HepG2 (cell line): ENCODE data around the gene ZNF865. TPM values are rescaled to one million over a fixed set of nuclear protein-coding genes. Genes with fewer than 3 reads are reported as not detected.
A peak's percentile ranks its signal among the peaks of the same experiment; 100 is the strongest.

ENCODE experiments used
- ATAC-seq: fragments of 200-7000 bp; cut with Tn5 transposase; 3 replicates; pipeline ENCODE4 v1.9.1; 2020; ENCODE audit warnings: mild to moderate bottlenecking, moderate library complexity
- BruUV-seq: library from RNA; stranded (reverse); fragments of 400-500 nt; replicated peaks from 2 replicates; lab custom pipeline; 2021; lab: Mats Ljungman, UMichigan
- CTCF ChIA-PET: fragments of 300-600 bp; formaldehyde crosslinking; extraction: SDS; loops from one replicate; lab custom pipeline; 2021; ENCODE audit warnings: low total read pairs, inconsistent platforms, low intra/inter-chr PET ratio; lab: Yijun Ruan, JAX
- POLR2A ChIA-PET: fragments of 350-600 bp; sonication (Branson Sonifier 250); formaldehyde crosslinking; loops from one replicate; lab custom pipeline; 2020; ENCODE audit warnings: antibody characterized with exemption, inconsistent platforms; lab: Yijun Ruan, JAX
- DNase-seq: peaks from one replicate; pipeline ENCODE4 v3.0.0-alpha.2; 2015; ENCODE audit warnings: low spot score
- FAIRE-seq: peaks from 3 replicates; lab custom pipeline; 2011; peaks lifted over from hg19 to GRCh38; lab: Jason Lieb, UNC
- H2AFZ ChIP-seq: one replicate; pipeline ENCODE4 v1.6.1; 2011; ENCODE audit warnings: low read length, inconsistent platforms
- H3K27ac ChIP-seq: fragments of 300-600 bp; 3 replicates; pipeline ENCODE4 v1.8.0; 2011; ENCODE audit warnings: mixed run types, mild to moderate bottlenecking, mixed read lengths, low read length, inconsistent platforms; ENCODE audit not compliant: insufficient read depth; ENCODE audit errors: extremely low read length
- H3K27me3 ChIP-seq, 2 experiments: fragments of 200-600 bp in 1 of 2; 2 replicates in 1 of 2; 3 replicates in 1 of 2; pipeline versions ENCODE4 v1.6.0 to v1.8.0; 2011; ENCODE audit warnings: low read length in 2 of 2, mild to moderate bottlenecking in 2 of 2, moderate library complexity in 2 of 2, inconsistent platforms in 1 of 2; ENCODE audit not compliant: insufficient read depth in 2 of 2, control insufficient read depth in 1 of 2
- H3K36me3 ChIP-seq, 2 experiments: fragments of 200-600 bp in 1 of 2; replicated peaks in 1 of 2; 2 replicates in 1 of 2; 3 replicates in 1 of 2; pipeline versions ENCODE4 v1.5.1 to v1.8.0; 2011; ENCODE audit warnings: low read length in 2 of 2, inconsistent platforms in 1 of 2; ENCODE audit not compliant: insufficient read depth in 2 of 2, control insufficient read depth in 1 of 2
- H3K4me1 ChIP-seq: 2 replicates; pipeline ENCODE4 v1.5.1; 2012; ENCODE audit warnings: low read length, inconsistent platforms; ENCODE audit not compliant: insufficient read depth
- H3K4me2 ChIP-seq: 2 replicates; pipeline ENCODE4 v1.6.0; 2011; ENCODE audit warnings: low read depth, low read length, inconsistent platforms
- H3K4me3 ChIP-seq, 3 experiments: fragments of 200-600 bp in 1 of 3; sonication (generic), shearing (Covaris generic) in 1 of 3; replicated peaks in 1 of 3; 2 replicates each; pipeline ENCODE4 v1.5.1; 2011 to 2016; ENCODE audit warnings: low read length in 3 of 3, inconsistent platforms in 2 of 3, low read depth in 2 of 3, mild to moderate bottlenecking in 2 of 3, control low read depth in 1 of 3, mixed read lengths in 1 of 3; ENCODE audit not compliant: insufficient read depth in 1 of 3
- H3K79me2 ChIP-seq: one replicate; pipeline ENCODE4 v1.6.1; 2011; ENCODE audit warnings: low read length, inconsistent platforms; ENCODE audit not compliant: insufficient read depth
- H3K9ac ChIP-seq: 2 replicates; pipeline ENCODE4 v1.6.0; 2011; ENCODE audit warnings: mild to moderate bottlenecking, low read depth, low read length, inconsistent platforms; ENCODE audit not compliant: insufficient read depth
- H3K9me3 ChIP-seq: 2 replicates; pipeline ENCODE4 v1.5.1; 2012; ENCODE audit warnings: mild to moderate bottlenecking, low read length
- H4K20me1 ChIP-seq: 2 replicates; pipeline ENCODE4 v1.6.0; 2011; ENCODE audit warnings: inconsistent platforms, mild to moderate bottlenecking, low read length, moderate library complexity; ENCODE audit not compliant: insufficient read depth
- FOXM1 ChIP-seq: sonication (generic); formaldehyde crosslinking; IDR thresholded peaks from 2 replicates; pipeline ENCODE4 v1.5.0; 2020; ENCODE audit warnings: missing genetic modification reagents
- NR2F6 ChIP-seq, 2 experiments: IDR thresholded peaks; 2 replicates each; pipeline ENCODE4 v1.6.1; 2016; ENCODE audit warnings: antibody characterized with exemption in 1 of 2, mild to moderate bottlenecking in 1 of 2
- POGZ ChIP-seq: sonication (generic); formaldehyde crosslinking; IDR thresholded peaks from 2 replicates; pipeline ENCODE4 v1.4.0; 2020; ENCODE audit warnings: mild to moderate bottlenecking, missing genetic modification reagents
- RBFOX2 ChIP-seq: fragments of 200-400 bp; formaldehyde crosslinking; IDR thresholded peaks from 2 replicates; pipeline ENCODE4 v1.6.1; 2017; ENCODE audit warnings: low read depth, mild to moderate bottlenecking, low read length
- RFXANK ChIP-seq: IDR thresholded peaks from 2 replicates; pipeline ENCODE4 v1.6.1; 2016
- SALL1 ChIP-seq: sonication (generic); formaldehyde crosslinking; IDR thresholded peaks from 2 replicates; pipeline ENCODE4 v1.8.0; 2022; ENCODE audit warnings: mild to moderate bottlenecking, missing genetic modification reagents
- SCMH1 ChIP-seq: sonication (generic); formaldehyde crosslinking; IDR thresholded peaks from 2 replicates; pipeline ENCODE4 v1.9.0; 2021; ENCODE audit warnings: missing genetic modification reagents, mild to moderate bottlenecking, borderline replicate concordance
- SMARCE1 ChIP-seq: fragments of 450-650 bp; IDR thresholded peaks from 2 replicates; pipeline ENCODE4 v1.6.1; 2017; ENCODE audit warnings: borderline replicate concordance
- ZBTB7B ChIP-seq: sonication (generic); formaldehyde crosslinking; IDR thresholded peaks from 2 replicates; pipeline ENCODE4 v1.4.0; 2020; ENCODE audit warnings: missing genetic modification reagents
- ZFX ChIP-seq: sonication (generic); formaldehyde crosslinking; IDR thresholded peaks from 2 replicates; pipeline ENCODE4 v1.4.0; 2020; ENCODE audit warnings: mild to moderate bottlenecking, low read depth, missing genetic modification reagents, moderate library complexity
- ZMYM2 ChIP-seq: sonication (generic); formaldehyde crosslinking; IDR thresholded peaks from 2 replicates; pipeline ENCODE4 v1.8.0; 2022; ENCODE audit warnings: mild to moderate bottlenecking, missing genetic modification reagents
- ZMYM4 ChIP-seq: sonication (generic); formaldehyde crosslinking; IDR thresholded peaks from 2 replicates; pipeline ENCODE4 v1.8.1; 2023; ENCODE audit warnings: mild to moderate bottlenecking, missing genetic modification reagents
- ZNF432 ChIP-seq: sonication (generic); formaldehyde crosslinking; IDR thresholded peaks from 2 replicates; pipeline ENCODE4 v1.5.0; 2020; ENCODE audit warnings: missing genetic modification reagents, mild to moderate bottlenecking, borderline replicate concordance
- ZNF543 ChIP-seq: sonication (generic); formaldehyde crosslinking; IDR thresholded peaks from 2 replicates; pipeline ENCODE4 v1.4.0; 2020; ENCODE audit warnings: mild to moderate bottlenecking, missing genetic modification reagents
- ZSCAN25 ChIP-seq: sonication (generic); formaldehyde crosslinking; IDR thresholded peaks from 2 replicates; pipeline ENCODE4 v1.8.0; 2022; ENCODE audit warnings: mild to moderate bottlenecking, missing genetic modification reagents
- WGBS: methylation state at CpG from one replicate; pipeline ENCODE4 v1.1.6; 2017; ENCODE audit warnings: low lambda C conversion rate; 5-methylcytosine and 5-hydroxymethylcytosine counted together
- in situ Hi-C: cut with HindIII; loops from 2 replicates; pipeline ENCODE4 v1.10.0; 2017; ENCODE audit warnings: low pct_unique_long_range_greater_than_20kb; ENCODE audit not compliant: extremely low pct_ligation_motif_present
- intact Hi-C: fragments of 100-400 bp; cut with micrococcal nuclease; formaldehyde crosslinking; loops from one replicate; pipeline ENCODE4 v1.10.0; 2022; ENCODE audit not compliant: unreplicated experiment
- polyA plus RNA-seq, 8 experiments: library from polyadenylated mRNA; depleted of rRNA in 3 of 8; stranded (reverse) in 7 of 8; unstranded in 1 of 8; fragments of >200 nt; fragmentation: Illumina TruSeq in 4 of 8; extraction: Trizol in 4 of 8; gene quantifications; 2 replicates each; pipeline versions ENCODE4 v1.2.1 to v1.2.3, GENCODE V29; 2011 to 2016; ENCODE audit warnings: low read depth in 4 of 8, missing spikeins in 1 of 8, mixed read lengths in 1 of 8; ENCODE audit not compliant: insufficient read depth in 1 of 8
- total RNA-seq, 5 experiments: library from RNA; depleted of rRNA; stranded (reverse); fragments of >200 nt; fragmentation: Illumina TruSeq; extraction: Trizol; gene quantifications; 2 replicates each; pipeline ENCODE4 v1.2.3, GENCODE V29; 2016; ENCODE audit warnings: low read depth in 1 of 5
- TF ChIP-seq, protein P1 (sequence below), 2 experiments: fragments of 450-650 bp in 1 of 2; sonication (generic) in 1 of 2; formaldehyde crosslinking; IDR thresholded peaks; 2 replicates each; pipeline versions ENCODE4 v1.5.0 to v1.8.0; 2020 to 2022; ENCODE audit warnings: mild to moderate bottlenecking in 1 of 2, missing genetic modification reagents in 1 of 2
- TF ChIP-seq, protein P2 (sequence below): sonication (generic); formaldehyde crosslinking; IDR thresholded peaks from 2 replicates; pipeline ENCODE4 v1.5.0; 2020; ENCODE audit warnings: missing genetic modification reagents
- TF ChIP-seq, protein P3 (sequence below): sonication (generic); formaldehyde crosslinking; IDR thresholded peaks from 2 replicates; pipeline ENCODE4 v1.5.0; 2020; ENCODE audit warnings: mild to moderate bottlenecking, missing genetic modification reagents
- TF ChIP-seq, protein P4 (sequence below): sonication (generic); formaldehyde crosslinking; IDR thresholded peaks from 2 replicates; pipeline ENCODE4 v1.4.0; 2020; ENCODE audit warnings: missing genetic modification reagents

Gene ZNF865
- total and polyA plus RNA-seq, 2 of the 13 experiments (the other 11 are each of a cell fraction or from before 2014, with no cell fraction given), result 0.93 to 1.0 TPM

DNA sequence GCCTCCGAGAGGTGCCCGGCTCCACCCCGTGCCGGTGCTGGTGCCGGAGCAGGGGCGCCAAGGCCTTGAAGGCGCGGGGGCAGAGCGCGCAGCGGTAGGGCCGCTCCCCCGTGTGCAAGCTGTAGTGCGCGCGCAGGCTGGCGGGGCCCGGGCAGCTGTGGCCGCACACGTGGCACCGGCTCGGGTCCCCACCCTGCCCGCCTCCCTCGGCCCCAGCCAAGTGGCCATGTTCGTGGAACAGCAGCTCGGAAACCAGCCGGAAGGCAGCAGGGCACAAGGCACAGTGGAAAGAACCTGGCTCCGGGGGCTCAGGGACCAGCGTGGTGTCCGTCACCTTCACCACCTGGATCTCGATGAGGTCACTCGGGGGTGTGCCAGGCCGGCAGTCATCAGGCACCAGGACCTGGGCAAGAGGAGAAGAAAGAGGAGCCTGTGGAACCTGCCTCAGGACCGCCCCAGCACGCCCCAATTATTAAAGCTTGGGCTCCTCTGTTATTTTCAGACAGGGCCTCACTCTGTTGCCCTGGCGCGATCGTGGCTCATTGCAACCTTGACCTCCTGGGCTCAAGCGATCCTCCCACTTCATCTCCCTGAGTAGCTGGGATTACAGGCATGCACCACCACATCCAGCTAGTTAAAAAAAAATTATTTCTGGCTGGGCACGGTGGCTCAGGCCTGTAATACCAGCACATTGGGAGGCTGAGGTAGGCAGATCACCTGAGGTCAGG is 17.0 kb downstream of the ZNF865 start:
- peaks cover 1 to 3% of the 10 kb centered on the region in 2 experiments; a peak in 1 of 5 replicates for H3K36me3 ChIP-seq
- no peak overlapping the region for H2AFZ ChIP-seq
- H3K4me3 ChIP-seq, result no peak overlapping the region
- DNase-seq (no peak), ATAC-seq (no peak), FAIRE-seq (no peak)
- peaks cover 14% of the 10 kb centered on the region; the same call in 1 of the 2 replicates for H4K20me1 ChIP-seq
- ChIA-PET CTCF (no interaction called here), POLR2A (interaction anchor here (0.6 to 2.8 kb wide), 3 partner anchors 13 to 31 kb away, joined by 3 to 23 read pairs (median 3); partner anchors contain the start of gene ZNF865)
- H3K4me1 ChIP-seq, result peaks cover 36% of the 10 kb centered on the region
- H3K27me3 ChIP-seq, result no peaks in the 10 kb centered on the region
- intact Hi-C loops (no loop called here), in situ Hi-C loops (no loop called here)
- no peak overlapping the region for H3K4me2 ChIP-seq
- H3K9ac ChIP-seq, result no peak overlapping the region
- H3K27ac ChIP-seq, result no peak overlapping the region
- 85% methylated on average over 24 of the region's 40 CpGs for WGBS
- H3K9me3 ChIP-seq, result no peaks in the 10 kb centered on the region
- BruUV-seq, result no TSS peak
- peaks cover 4% of the 10 kb centered on the region for H3K79me2 ChIP-seq
- TF ChIP-seq, protein P1, sequence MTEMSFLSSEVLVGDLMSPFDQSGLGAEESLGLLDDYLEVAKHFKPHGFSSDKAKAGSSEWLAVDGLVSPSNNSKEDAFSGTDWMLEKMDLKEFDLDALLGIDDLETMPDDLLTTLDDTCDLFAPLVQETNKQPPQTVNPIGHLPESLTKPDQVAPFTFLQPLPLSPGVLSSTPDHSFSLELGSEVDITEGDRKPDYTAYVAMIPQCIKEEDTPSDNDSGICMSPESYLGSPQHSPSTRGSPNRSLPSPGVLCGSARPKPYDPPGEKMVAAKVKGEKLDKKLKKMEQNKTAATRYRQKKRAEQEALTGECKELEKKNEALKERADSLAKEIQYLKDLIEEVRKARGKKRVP (CRISPR knock-in tag; IDR thresholded peaks at IDR 0.05), result no peak
- TF ChIP-seq POGZ (CRISPR knock-in tag), result no peak
- no peak for TF ChIP-seq ZSCAN25 (CRISPR knock-in tag)
- TF ChIP-seq SCMH1 (CRISPR knock-in tag), result no peak
- no peak for TF ChIP-seq ZFX (CRISPR knock-in tag)
- TF ChIP-seq ZBTB7B (CRISPR knock-in tag), result no peak
- TF ChIP-seq RFXANK (CRISPR knock-in tag), result no peak
- no peak for TF ChIP-seq ZMYM4 (CRISPR knock-in tag)
- TF ChIP-seq, protein P2, sequence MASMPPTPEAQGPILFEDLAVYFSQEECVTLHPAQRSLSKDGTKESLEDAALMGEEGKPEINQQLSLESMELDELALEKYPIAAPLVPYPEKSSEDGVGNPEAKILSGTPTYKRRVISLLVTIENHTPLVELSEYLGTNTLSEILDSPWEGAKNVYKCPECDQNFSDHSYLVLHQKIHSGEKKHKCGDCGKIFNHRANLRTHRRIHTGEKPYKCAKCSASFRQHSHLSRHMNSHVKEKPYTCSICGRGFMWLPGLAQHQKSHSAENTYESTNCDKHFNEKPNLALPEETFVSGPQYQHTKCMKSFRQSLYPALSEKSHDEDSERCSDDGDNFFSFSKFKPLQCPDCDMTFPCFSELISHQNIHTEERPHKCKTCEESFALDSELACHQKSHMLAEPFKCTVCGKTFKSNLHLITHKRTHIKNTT (CRISPR knock-in tag), result no peak
- TF ChIP-seq SMARCE1, result no peak
- no peak for TF ChIP-seq FOXM1 (CRISPR knock-in tag)
- TF ChIP-seq ZNF432 (CRISPR knock-in tag), result no peak
- TF ChIP-seq ZMYM2, result no peak
- TF ChIP-seq SALL1 (CRISPR knock-in tag), result no peak
- TF ChIP-seq, protein P3, sequence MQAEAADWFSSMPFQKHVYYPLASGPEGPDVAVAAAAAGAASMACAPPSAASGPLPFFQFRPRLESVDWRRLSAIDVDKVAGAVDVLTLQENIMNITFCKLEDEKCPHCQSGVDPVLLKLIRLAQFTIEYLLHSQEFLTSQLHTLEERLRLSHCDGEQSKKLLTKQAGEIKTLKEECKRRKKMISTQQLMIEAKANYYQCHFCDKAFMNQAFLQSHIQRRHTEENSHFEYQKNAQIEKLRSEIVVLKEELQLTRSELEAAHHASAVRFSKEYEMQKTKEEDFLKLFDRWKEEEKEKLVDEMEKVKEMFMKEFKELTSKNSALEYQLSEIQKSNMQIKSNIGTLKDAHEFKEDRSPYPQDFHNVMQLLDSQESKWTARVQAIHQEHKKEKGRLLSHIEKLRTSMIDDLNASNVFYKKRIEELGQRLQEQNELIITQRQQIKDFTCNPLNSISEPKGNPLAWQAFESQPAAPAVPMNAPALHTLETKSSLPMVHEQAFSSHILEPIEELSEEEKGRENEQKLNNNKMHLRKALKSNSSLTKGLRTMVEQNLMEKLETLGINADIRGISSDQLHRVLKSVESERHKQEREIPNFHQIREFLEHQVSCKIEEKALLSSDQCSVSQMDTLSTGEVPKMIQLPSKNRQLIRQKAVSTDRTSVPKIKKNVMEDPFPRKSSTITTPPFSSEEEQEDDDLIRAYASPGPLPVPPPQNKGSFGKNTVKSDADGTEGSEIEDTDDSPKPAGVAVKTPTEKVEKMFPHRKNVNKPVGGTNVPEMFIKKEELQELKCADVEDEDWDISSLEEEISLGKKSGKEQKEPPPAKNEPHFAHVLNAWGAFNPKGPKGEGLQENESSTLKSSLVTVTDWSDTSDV, result no peak
- TF ChIP-seq, protein P4, sequence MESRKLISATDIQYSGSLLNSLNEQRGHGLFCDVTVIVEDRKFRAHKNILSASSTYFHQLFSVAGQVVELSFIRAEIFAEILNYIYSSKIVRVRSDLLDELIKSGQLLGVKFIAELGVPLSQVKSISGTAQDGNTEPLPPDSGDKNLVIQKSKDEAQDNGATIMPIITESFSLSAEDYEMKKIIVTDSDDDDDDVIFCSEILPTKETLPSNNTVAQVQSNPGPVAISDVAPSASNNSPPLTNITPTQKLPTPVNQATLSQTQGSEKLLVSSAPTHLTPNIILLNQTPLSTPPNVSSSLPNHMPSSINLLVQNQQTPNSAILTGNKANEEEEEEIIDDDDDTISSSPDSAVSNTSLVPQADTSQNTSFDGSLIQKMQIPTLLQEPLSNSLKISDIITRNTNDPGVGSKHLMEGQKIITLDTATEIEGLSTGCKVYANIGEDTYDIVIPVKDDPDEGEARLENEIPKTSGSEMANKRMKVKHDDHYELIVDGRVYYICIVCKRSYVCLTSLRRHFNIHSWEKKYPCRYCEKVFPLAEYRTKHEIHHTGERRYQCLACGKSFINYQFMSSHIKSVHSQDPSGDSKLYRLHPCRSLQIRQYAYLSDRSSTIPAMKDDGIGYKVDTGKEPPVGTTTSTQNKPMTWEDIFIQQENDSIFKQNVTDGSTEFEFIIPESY (CRISPR knock-in tag), result peak; percentile 59; the same call in 1 of the 2 replicates
- no peak for TF ChIP-seq ZNF543 (CRISPR knock-in tag)
- TF ChIP-seq NR2F6 (IDR thresholded peaks at IDR 0.05), result no peak
- TF ChIP-seq NR2F6 (CRISPR knock-in tag; IDR thresholded peaks at IDR 0.05), result peak; percentile 17; the same call in 1 of the 2 replicates
- peak; percentile 67; the same call in 1 of the 2 replicates for TF ChIP-seq RBFOX2
